B cell (primary cell): Measurements from ENCODE around the gene ANKFN1. TPM values are rescaled to one million over a fixed set of nuclear protein-coding genes. Genes with fewer than 3 reads are reported as not detected.

ENCODE experiments used
- ATAC-seq: fragments of 200-7000 bp; cut with Tn5 transposase; one replicate; pipeline ENCODE4 v1.10.0; 2021; ENCODE audit warnings: low read depth, mild to moderate bottlenecking, moderate number of reproducible peaks, moderate library complexity
- CTCF ChIA-PET: fragments of 350-600 bp; sonication (Branson Sonifier 250); formaldehyde crosslinking; loops from one replicate; lab custom pipeline; 2021; ENCODE audit warnings: antibody characterized with exemption, inconsistent platforms; lab: Charles Lee
- POLR2A ChIA-PET: fragments of 350-600 bp; sonication (Branson Sonifier 250); formaldehyde crosslinking; loops from one replicate; lab custom pipeline; 2021; ENCODE audit warnings: antibody characterized with exemption; lab: Charles Lee
- DNase-seq: peaks from one replicate; pipeline ENCODE4 v3.0.0; 2013
- H2AFZ ChIP-seq: 2 replicates; pipeline ENCODE4 v1.6.1; 2012; ENCODE audit warnings: mild to moderate bottlenecking, low read depth, low read length; ENCODE audit not compliant: insufficient read depth, poor library complexity, severe bottlenecking
- H3K27ac ChIP-seq, 2 donors: 1 replicate in 1 of 2; 2 replicates in 1 of 2; pipeline ENCODE4 v1.5.1; 2012 to 2013; ENCODE audit warnings: low read length in 2 of 2, mild to moderate bottlenecking in 2 of 2, moderate library complexity in 1 of 2
- H3K27me3 ChIP-seq, 4 experiments: fragments of 200-600 bp in 1 of 4; sonication (generic) in 1 of 4; replicated peaks in 1 of 4; 1 replicate in 2 of 4; 2 replicates in 2 of 4; pipeline versions ENCODE4 v1.6.1 to v1.7.0; 2013 to 2016; ENCODE audit warnings: low read length in 3 of 4, mild to moderate bottlenecking in 2 of 4, mixed read lengths in 1 of 4, moderate library complexity in 1 of 4; ENCODE audit not compliant: insufficient read depth in 4 of 4, control insufficient read depth in 3 of 4; ENCODE audit errors: control extremely low read depth in 1 of 4
- H3K36me3 ChIP-seq, 2 experiments: replicated peaks in 1 of 2; 1 replicate in 1 of 2; 2 replicates in 1 of 2; pipeline versions ENCODE4 v1.6.1 to v1.7.1; 2013; ENCODE audit warnings: low read length in 1 of 2; ENCODE audit not compliant: insufficient read depth in 2 of 2, control insufficient read depth in 1 of 2; ENCODE audit errors: control extremely low read depth in 1 of 2, extremely low read depth in 1 of 2
- H3K4me1 ChIP-seq, 2 donors: fragments of 200-600 bp in 1 of 2; sonication (generic) in 1 of 2; 1 replicate in 1 of 2; 2 replicates in 1 of 2; pipeline versions ENCODE4 v1.5.1 to v1.6.1; 2013 to 2017; ENCODE audit warnings: low read length in 2 of 2; ENCODE audit not compliant: control insufficient read depth in 2 of 2, insufficient read depth in 2 of 2
- H3K4me2 ChIP-seq: replicated peaks from 2 replicates; pipeline ENCODE3; 2012; ENCODE audit warnings: mild to moderate bottlenecking, low read depth, low read length; ENCODE audit not compliant: poor library complexity, severe bottlenecking
- H3K4me3 ChIP-seq, 5 experiments: fragments of 200-600 bp in 1 of 5; sonication (generic) in 1 of 5; 1 replicate in 3 of 5; 2 replicates in 2 of 5; pipeline versions ENCODE4 v1.5.1 to v1.7.0; 2011 to 2016; ENCODE audit warnings: low read length in 4 of 5, mild to moderate bottlenecking in 4 of 5, low read depth in 2 of 5, control low read depth in 1 of 5, moderate library complexity in 1 of 5; ENCODE audit not compliant: insufficient read depth in 1 of 5; ENCODE audit errors: control extremely low read depth in 1 of 5, extremely low read depth in 1 of 5
- H3K79me2 ChIP-seq: fragments of 200-600 bp; sonication (generic); one replicate; pipeline ENCODE4 v1.6.0; 2016; ENCODE audit warnings: low read length; ENCODE audit not compliant: control insufficient read depth, insufficient read depth
- H3K9ac ChIP-seq: fragments of 200-600 bp; sonication (generic); 2 replicates; pipeline ENCODE4 v1.6.1; 2017; ENCODE audit warnings: mild to moderate bottlenecking, low read length, moderate library complexity
- H3K9me3 ChIP-seq, 3 donors: one replicate each; pipeline versions ENCODE4 v1.6.1 to v1.7.1; 2013; ENCODE audit warnings: low read length in 2 of 3; ENCODE audit not compliant: control insufficient read depth in 2 of 3, insufficient read depth in 1 of 3; ENCODE audit errors: control extremely low read depth in 1 of 3
- H4K20me1 ChIP-seq: 2 replicates; pipeline ENCODE4 v1.6.0; 2012; ENCODE audit warnings: mild to moderate bottlenecking, low read length; ENCODE audit not compliant: insufficient read depth, control insufficient read depth, poor library complexity, severe bottlenecking
- H3K27ac Mint-ChIP-seq: one replicate; pipeline ENCODE4 v1.8.0; 2021; ENCODE audit warnings: mixed read lengths
- H3K27me3 Mint-ChIP-seq: one replicate; pipeline ENCODE4 v1.8.0; 2021; ENCODE audit warnings: mixed read lengths
- H3K4me1 Mint-ChIP-seq: one replicate; pipeline ENCODE4 v1.8.0; 2021; ENCODE audit warnings: mixed read lengths
- H3K4me3 Mint-ChIP-seq: one replicate; pipeline ENCODE4 v1.8.0; 2021; ENCODE audit warnings: mixed read lengths
- H3K9me3 Mint-ChIP-seq: one replicate; pipeline ENCODE4 v1.8.0; 2022; ENCODE audit warnings: mixed read lengths; ENCODE audit not compliant: insufficient read depth
- EZH2 ChIP-seq: IDR thresholded peaks from 2 replicates; pipeline ENCODE4 v1.6.1; 2012; ENCODE audit warnings: borderline replicate concordance, low read depth, mild to moderate bottlenecking, moderate library complexity, low read length; ENCODE audit not compliant: insufficient read depth, poor library complexity, severe bottlenecking
- WGBS: methylation state at CpG from one replicate; pipeline ENCODE4 v1.1.5; 2013; ENCODE audit warnings: missing lambda C conversion rate; ENCODE audit not compliant: insufficient coverage; 5-methylcytosine and 5-hydroxymethylcytosine counted together
- intact Hi-C: fragments of 100-400 bp; cut with micrococcal nuclease; formaldehyde crosslinking; loops from one replicate; pipeline ENCODE4 v1.10.0; 2022
- polyA plus RNA-seq: library from polyadenylated mRNA; depleted of rRNA; stranded (reverse); fragments of >200 nt; gene quantifications from 2 replicates; pipeline ENCODE4 v1.2.3, GENCODE V29; 2012
- total RNA-seq, 2 donors: library from RNA; stranded (reverse); fragments of 120-200 nt in 1 of 2; gene quantifications; 1 replicate in 1 of 2; 2 replicates in 1 of 2; pipeline versions ENCODE4 v1.2.3 to v1.2.4, GENCODE V29; 2013 to 2022
- TF ChIP-seq, protein P1 (sequence below): fragments of 200-600 bp; IDR thresholded peaks from one replicate; pipeline ENCODE4 v1.8.0; 2022; ENCODE audit warnings: antibody characterized with exemption, mild to moderate bottlenecking

ANKFN1 gene
- total and polyA plus RNA-seq, 2 donors (not counting 1 experiment from before 2014, with no cell fraction given): not detected

DNA sequence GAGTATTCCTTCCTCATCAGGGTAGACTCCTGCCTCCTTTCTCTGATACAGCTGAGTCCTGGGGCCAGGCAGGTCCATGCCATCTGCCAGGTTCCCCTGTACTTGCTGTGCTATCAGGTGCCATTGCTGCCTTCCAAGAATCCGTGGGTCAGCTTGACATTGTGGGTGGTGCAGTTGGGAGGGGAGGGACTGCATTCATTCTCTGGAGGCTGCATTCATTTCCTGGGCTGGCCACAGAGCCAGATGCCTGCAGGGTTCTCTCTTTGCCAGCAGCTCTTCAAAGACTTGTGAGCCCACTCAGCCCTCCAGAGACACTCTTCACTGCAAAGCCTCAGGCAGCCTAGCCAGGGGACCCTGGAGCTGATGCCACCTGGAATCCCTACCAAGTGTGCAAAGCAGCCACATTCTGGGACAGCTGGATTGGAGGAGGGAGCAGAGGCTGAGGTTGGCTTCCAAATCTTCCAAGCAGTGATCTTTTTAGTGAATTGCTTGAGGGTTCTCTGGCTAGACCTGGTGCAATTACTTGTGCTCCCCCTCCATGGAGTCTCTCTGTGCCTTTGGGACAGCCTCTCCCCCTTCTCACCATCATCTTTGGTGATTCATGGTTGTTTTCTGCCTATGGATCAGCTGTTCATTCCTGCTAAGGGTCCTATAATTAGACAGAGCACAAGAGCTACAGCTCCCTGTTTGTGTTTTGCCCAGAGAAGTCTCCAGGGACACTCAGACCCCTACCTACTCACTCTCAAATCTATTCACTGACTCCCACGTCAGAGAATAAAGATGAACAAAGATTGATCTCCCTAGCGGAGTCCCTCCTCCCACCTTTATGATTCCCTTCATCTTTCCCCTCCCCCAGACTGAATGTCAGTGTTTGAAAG is 20.9 kb downstream of the ANKFN1 start:
- ATAC-seq (no peak), DNase-seq (no peak)
- no peak overlapping the region for H3K27ac ChIP-seq
- Mint-ChIP-seq H3K4me1 (no peaks in the 10 kb centered on the region), H3K4me3 (no peak overlapping the region), H3K27ac (no peak overlapping the region), H3K27me3 (no peaks in the 10 kb centered on the region), H3K9me3 (no peaks in the 10 kb centered on the region)
- H3K79me2 ChIP-seq: no peaks in the 10 kb centered on the region
- H3K4me1 ChIP-seq: no peaks in the 10 kb centered on the region
- no peak overlapping the region for H3K9ac ChIP-seq
- no peaks in the 10 kb centered on the region for H3K9me3 ChIP-seq
- H2AFZ ChIP-seq: no peak overlapping the region
- CTCF ChIA-PET: no interaction called here
- no peak overlapping the region for H3K4me3 ChIP-seq
- POLR2A ChIA-PET: no interaction called here
- H4K20me1 ChIP-seq: no peaks in the 10 kb centered on the region
- no peaks in the 10 kb centered on the region for H3K27me3 ChIP-seq
- no peak overlapping the region for H3K4me2 ChIP-seq
- intact Hi-C loops: no loop called here
- H3K36me3 ChIP-seq: no peaks in the 10 kb centered on the region
- no CpG with 5 or more reads among the region's 3 CpGs for WGBS
- TF ChIP-seq, protein P1, sequence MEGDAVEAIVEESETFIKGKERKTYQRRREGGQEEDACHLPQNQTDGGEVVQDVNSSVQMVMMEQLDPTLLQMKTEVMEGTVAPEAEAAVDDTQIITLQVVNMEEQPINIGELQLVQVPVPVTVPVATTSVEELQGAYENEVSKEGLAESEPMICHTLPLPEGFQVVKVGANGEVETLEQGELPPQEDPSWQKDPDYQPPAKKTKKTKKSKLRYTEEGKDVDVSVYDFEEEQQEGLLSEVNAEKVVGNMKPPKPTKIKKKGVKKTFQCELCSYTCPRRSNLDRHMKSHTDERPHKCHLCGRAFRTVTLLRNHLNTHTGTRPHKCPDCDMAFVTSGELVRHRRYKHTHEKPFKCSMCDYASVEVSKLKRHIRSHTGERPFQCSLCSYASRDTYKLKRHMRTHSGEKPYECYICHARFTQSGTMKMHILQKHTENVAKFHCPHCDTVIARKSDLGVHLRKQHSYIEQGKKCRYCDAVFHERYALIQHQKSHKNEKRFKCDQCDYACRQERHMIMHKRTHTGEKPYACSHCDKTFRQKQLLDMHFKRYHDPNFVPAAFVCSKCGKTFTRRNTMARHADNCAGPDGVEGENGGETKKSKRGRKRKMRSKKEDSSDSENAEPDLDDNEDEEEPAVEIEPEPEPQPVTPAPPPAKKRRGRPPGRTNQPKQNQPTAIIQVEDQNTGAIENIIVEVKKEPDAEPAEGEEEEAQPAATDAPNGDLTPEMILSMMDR: no peak
- TF ChIP-seq EZH2: no peak

DNA sequence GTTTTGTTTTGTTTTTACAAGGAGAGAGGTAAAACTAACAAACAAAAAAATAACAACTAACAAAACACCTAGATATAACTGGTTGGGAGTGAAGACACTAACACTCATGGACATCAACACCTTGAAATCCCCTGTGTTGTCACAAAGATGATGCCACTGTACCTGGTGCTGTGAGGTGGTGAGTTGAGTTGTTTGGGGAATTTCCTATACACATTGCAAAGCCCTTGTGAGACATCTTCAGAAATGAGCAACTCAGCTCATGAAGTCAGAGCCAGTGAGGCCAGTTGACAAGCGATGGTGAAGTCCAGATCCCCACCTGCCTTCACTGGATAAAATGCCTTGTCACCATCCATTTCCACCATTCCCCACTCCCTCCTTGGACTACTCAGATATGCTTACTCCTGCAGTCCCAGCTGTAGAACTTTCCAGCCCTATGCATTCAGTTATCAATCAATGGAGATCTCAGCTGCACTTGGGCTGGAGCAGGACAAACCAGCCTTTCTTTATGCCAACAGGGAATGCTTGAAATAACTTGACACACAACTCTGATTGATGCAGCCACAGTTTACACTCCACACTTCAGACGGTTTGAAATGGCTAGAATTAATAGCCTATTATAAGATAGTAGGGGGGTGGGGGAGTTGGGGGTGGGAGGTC is 22.2 kb downstream of the ANKFN1 start:
- no peaks in the 10 kb centered on the region for H3K4me1 Mint-ChIP-seq
- Histone ChIP-seq H3K79me2 (no peaks in the 10 kb centered on the region), H4K20me1 (no peaks in the 10 kb centered on the region), H3K4me2 (no peak overlapping the region), H3K4me1 (no peaks in the 10 kb centered on the region), H3K9me3 (no peaks in the 10 kb centered on the region), H3K36me3 (no peaks in the 10 kb centered on the region), H3K27ac (no peak overlapping the region), H3K4me3 (no peak overlapping the region), H3K9ac (no peak overlapping the region), H2AFZ (no peak overlapping the region), H3K27me3 (no peaks in the 10 kb centered on the region)
- H3K9me3 Mint-ChIP-seq: no peaks in the 10 kb centered on the region
- TF ChIP-seq, protein P1: no peak
- TF ChIP-seq EZH2: no peak
- ATAC-seq (no peak), DNase-seq (no peak)
- intact Hi-C loops: no loop called here
- no peaks in the 10 kb centered on the region for H3K27me3 Mint-ChIP-seq
- no peak overlapping the region for H3K4me3 Mint-ChIP-seq
- ChIA-PET POLR2A (no interaction called here), CTCF (no interaction called here)
- H3K27ac Mint-ChIP-seq: no peak overlapping the region
- 89% methylated on average over 1 of the region's 2 CpGs for WGBS
